Keratinocyte (primary cell): ENCODE measurements around the gene TMEM129. TPM values are rescaled to one million over a fixed set of nuclear protein-coding genes. Genes with fewer than 3 reads are reported as not detected.

Source experiments
- DNase-seq: peaks from one replicate; pipeline ENCODE4 v3.0.0-alpha.2; 2011; ENCODE audit warnings: low read depth, missing footprints, low spot score
- FAIRE-seq: peaks from 2 replicates; lab custom pipeline; 2011; peaks lifted over from hg19 to GRCh38; lab: Jason Lieb, UNC
- H2AFZ ChIP-seq: 2 replicates; pipeline ENCODE4 v1.6.0; 2012; ENCODE audit warnings: low read length, control low read depth, inconsistent platforms; ENCODE audit not compliant: control insufficient read depth
- H3K27ac ChIP-seq: 2 replicates; pipeline ENCODE4 v1.5.1; 2011; ENCODE audit warnings: low read length; ENCODE audit not compliant: control insufficient read depth, insufficient read depth
- H3K27me3 ChIP-seq: 3 replicates; pipeline ENCODE4 v1.6.0; 2011; ENCODE audit warnings: low read length; ENCODE audit not compliant: control insufficient read depth, insufficient read depth; ENCODE audit errors: extremely low read depth
- H3K36me3 ChIP-seq, 2 experiments: 2 replicates in 1 of 2; 3 replicates in 1 of 2; pipeline ENCODE4 v1.5.1; 2011; ENCODE audit warnings: low read length in 2 of 2, mild to moderate bottlenecking in 1 of 2; ENCODE audit not compliant: control insufficient read depth in 2 of 2, insufficient read depth in 2 of 2; ENCODE audit errors: extremely low read depth in 1 of 2
- H3K4me1 ChIP-seq: 3 replicates; pipeline ENCODE4 v1.5.1; 2011; ENCODE audit warnings: low read length; ENCODE audit not compliant: control insufficient read depth, insufficient read depth; ENCODE audit errors: extremely low read depth
- H3K4me2 ChIP-seq: 3 replicates; pipeline ENCODE4 v1.6.0; 2011; ENCODE audit warnings: low read depth, low read length; ENCODE audit not compliant: control insufficient read depth, insufficient read depth; ENCODE audit errors: extremely low read depth
- H3K4me3 ChIP-seq, 3 experiments: fragments of 200-600 bp in 1 of 3; sonication (generic) in 1 of 3; 2 replicates in 2 of 3; 3 replicates in 1 of 3; pipeline ENCODE4 v1.5.1; 2011 to 2016; ENCODE audit warnings: low read length in 3 of 3, mild to moderate bottlenecking in 3 of 3, control low read depth in 2 of 3, inconsistent platforms in 1 of 3, low read depth in 1 of 3, mixed read lengths in 1 of 3, mixed run types in 1 of 3, moderate library complexity in 1 of 3; ENCODE audit not compliant: control insufficient read depth in 2 of 3, insufficient read depth in 2 of 3; ENCODE audit errors: extremely low read depth in 1 of 3
- H3K79me2 ChIP-seq: 2 replicates; pipeline ENCODE4 v1.6.0; 2012; ENCODE audit warnings: low read length; ENCODE audit not compliant: control insufficient read depth, insufficient read depth
- H3K9ac ChIP-seq: 3 replicates; pipeline ENCODE4 v1.6.0; 2011; ENCODE audit warnings: low read length; ENCODE audit not compliant: control insufficient read depth, insufficient read depth; ENCODE audit errors: extremely low read depth
- H3K9me1 ChIP-seq: 3 replicates; pipeline ENCODE4 v1.6.0; 2011; ENCODE audit warnings: low read length; ENCODE audit not compliant: control insufficient read depth, insufficient read depth; ENCODE audit errors: extremely low read depth
- H3K9me3 ChIP-seq: 2 replicates; pipeline ENCODE4 v1.5.1; 2012; ENCODE audit warnings: low read depth, low read length; ENCODE audit not compliant: control insufficient read depth
- H4K20me1 ChIP-seq: 3 replicates; pipeline ENCODE4 v1.6.0; 2011; ENCODE audit warnings: low read length; ENCODE audit not compliant: control insufficient read depth, insufficient read depth; ENCODE audit errors: extremely low read depth
- CTCF ChIP-seq, 3 experiments: IDR thresholded peaks in 1 of 3; conservative IDR thresholded peaks in 1 of 3; optimal IDR thresholded peaks in 1 of 3; 2 replicates in 2 of 3; 3 replicates in 1 of 3; pipeline versions ENCODE3 to v1.5.1; 2011; ENCODE audit warnings: low read length in 3 of 3, mild to moderate bottlenecking in 3 of 3, moderate library complexity in 2 of 3, control low read depth in 1 of 3, inconsistent platforms in 1 of 3; ENCODE audit not compliant: insufficient read depth in 2 of 3; ENCODE audit errors: extremely low read depth in 1 of 3
- EZH2 ChIP-seq: IDR thresholded peaks from one replicate; pipeline ENCODE4 v1.6.1; 2012; ENCODE audit warnings: inconsistent platforms, mild to moderate bottlenecking, low read length, moderate library complexity
- dilution Hi-C: fragments of 300-500 bp; cut with MboI; formaldehyde crosslinking; loops from one replicate; pipeline ENCODE4 v1.7.0; 2020; ENCODE audit warnings: low sequenced_read_pairs; ENCODE audit not compliant: extremely low pct_ligation_motif_present
- polyA plus RNA-seq, 5 experiments: library from polyadenylated mRNA; depleted of rRNA in 3 of 5; stranded (reverse) in 3 of 5; stranded (forward) in 1 of 5; unstranded in 1 of 5; fragments of >200 nt; gene quantifications; 1 replicate in 1 of 5; 2 replicates in 3 of 5; 3 replicates in 1 of 5; pipeline versions ENCODE4 v1.2.1 to v1.2.3, GENCODE V29; 2011 to 2012; ENCODE audit warnings: missing spikeins in 2 of 5, low read depth in 1 of 5, low replicate concordance in 1 of 5

The TMEM129 gene
- polyA plus RNA-seq, 1 donor (not counting 4 experiments of a cell fraction or from before 2014, with no cell fraction given): 11.7 TPM

GRCh38 chr4:1737666-1738065 lies 16.5 kb upstream of the TMEM129 start:
- DNase-seq: no peak
- Histone ChIP-seq H2AFZ (no peak overlapping the region), H3K9me3 (peaks cover 17% of the 10 kb centered on the region), H3K4me2 (no peak overlapping the region), H3K27ac (no peak overlapping the region), H3K9me1 (no peaks in the 10 kb centered on the region), H3K4me3 (no peak overlapping the region), H3K9ac (no peak overlapping the region), H4K20me1 (no peaks in the 10 kb centered on the region), H3K27me3 (no peaks in the 10 kb centered on the region), H3K4me1 (no peaks in the 10 kb centered on the region), H3K36me3 (peaks cover 21 to 64% of the 10 kb centered on the region in 2 experiments), H3K79me2 (peaks cover 5% of the 10 kb centered on the region)
- FAIRE-seq: no peak
- dilution Hi-C loops: no loop called here
- no peak for TF ChIP-seq EZH2
- TF ChIP-seq CTCF (optimal IDR thresholded peaks at IDR 0.05 in 1 of 3, IDR thresholded peaks at IDR 0.05 in 1 of 3, conservative IDR thresholded peaks at IDR 0.05 in 1 of 3; ENCODE audit: extremely low read depth in 1 of 3, insufficient read depth in 2 of 3, low read length in 3 of 3): no peak

- H3K27ac ChIP-seq: no peak overlapping the region
- H2AFZ ChIP-seq: no peak overlapping the region
- no peak overlapping the region for H3K4me3 ChIP-seq
- H3K9me1 ChIP-seq: peaks cover under 1% of the 10 kb centered on the region
- peaks cover 21 to 64% of the 10 kb centered on the region in 2 experiments for H3K36me3 ChIP-seq
- TF ChIP-seq CTCF (optimal IDR thresholded peaks at IDR 0.05 in 1 of 3, IDR thresholded peaks at IDR 0.05 in 1 of 3, conservative IDR thresholded peaks at IDR 0.05 in 1 of 3; ENCODE audit: extremely low read depth in 1 of 3, insufficient read depth in 2 of 3, low read length in 3 of 3) (no peak), EZH2 (no peak)
- peaks cover 11% of the 10 kb centered on the region for H3K79me2 ChIP-seq
- no peaks in the 10 kb centered on the region for H4K20me1 ChIP-seq
- H3K4me2 ChIP-seq: no peak overlapping the region
- DNase-seq (no peak), FAIRE-seq (no peak)
- no peak overlapping the region for H3K9ac ChIP-seq
- H3K4me1 ChIP-seq: peaks cover under 1% of the 10 kb centered on the region
- H3K9me3 ChIP-seq: peaks cover 17% of the 10 kb centered on the region
- H3K27me3 ChIP-seq: no peaks in the 10 kb centered on the region
- dilution Hi-C loops: no loop called here
These were observed 15.7 kb upstream of the TMEM129 start for GRCh38 chr4:1736812-1737211.
